Left lung (tissue), 10 donors: ENCODE data around the gene OXNAD1. TPM values are rescaled to one million over a fixed set of nuclear protein-coding genes. Genes with fewer than 3 reads are reported as not detected.

Experiments
- ATAC-seq: fragments of 200-7000 bp; cut with Tn5 transposase; one replicate; pipeline ENCODE4 v1.9.1; 2020; ENCODE audit warnings: moderate library complexity
- DNase-seq, 4 donors: peaks; one replicate each; pipeline ENCODE4 v3.0.0-alpha.2; 2013 to 2020
- H3K27ac ChIP-seq, 2 donors: fragments of 200-600 bp; sonication (generic) in 1 of 2; one replicate each; pipeline versions ENCODE4 v1.5.0 to v1.8.0; 2020 to 2021
- H3K27me3 ChIP-seq, 2 donors: fragments of 200-600 bp; sonication (generic) in 1 of 2; one replicate each; pipeline versions ENCODE4 v1.5.0 to v1.8.0; 2020 to 2021
- H3K36me3 ChIP-seq, 2 donors: fragments of 200-600 bp; sonication (generic) in 1 of 2; one replicate each; pipeline versions ENCODE4 v1.5.0 to v1.8.0; 2020 to 2021
- H3K4me1 ChIP-seq, 2 donors: fragments of 200-600 bp; one replicate each; pipeline ENCODE4 v1.8.0; 2021
- H3K4me3 ChIP-seq, 2 donors: fragments of 200-600 bp; sonication (generic) in 1 of 2; one replicate each; pipeline versions ENCODE4 v1.5.0 to v1.8.0; 2020 to 2021; ENCODE audit warnings: mild to moderate bottlenecking in 1 of 2
- H3K9me3 ChIP-seq, 2 donors: fragments of 200-600 bp; sonication (generic) in 1 of 2; one replicate each; pipeline versions ENCODE4 v1.5.0 to v1.8.0; 2020 to 2021
- intact Hi-C, 2 donors: fragments of 100-400 bp; cut with DNase I; formaldehyde crosslinking; loops; one replicate each; pipeline versions ENCODE4 v1.11.2 to v1.14.2; 2022
- polyA plus RNA-seq, 6 donors: library from polyadenylated mRNA; unstranded; fragments of 120-200 nt; gene quantifications; one replicate each; pipeline ENCODE4 v1.2.1, GENCODE V29; 2013; ENCODE audit not compliant: insufficient read length in 6 of 6
- total RNA-seq, 2 donors: library from RNA; stranded (reverse); fragmentation: NEBNext Ultra II Directional; extraction: Animal tissue kit (Norgen Biotek cat#: 25700); gene quantifications; one replicate each; pipeline ENCODE4 v1.2.1, GENCODE V29; 2021
- TF ChIP-seq, protein P1 (sequence below), 2 donors: fragments of 200-600 bp; sonication (generic) in 1 of 2; IDR thresholded peaks; one replicate each; pipeline versions ENCODE4 v1.5.0 to v1.8.0; 2021; ENCODE audit warnings: antibody characterized with exemption in 2 of 2
- donor health status: DM: no; HTN: yes; CAD: no.
- donor health status: DM: no; HTN: no; CAD: no.

OXNAD1 gene
- total and polyA plus RNA-seq, 8 donors, result 8.4 to 14.3 (median 11.9) TPM

- TF ChIP-seq, protein P1, sequence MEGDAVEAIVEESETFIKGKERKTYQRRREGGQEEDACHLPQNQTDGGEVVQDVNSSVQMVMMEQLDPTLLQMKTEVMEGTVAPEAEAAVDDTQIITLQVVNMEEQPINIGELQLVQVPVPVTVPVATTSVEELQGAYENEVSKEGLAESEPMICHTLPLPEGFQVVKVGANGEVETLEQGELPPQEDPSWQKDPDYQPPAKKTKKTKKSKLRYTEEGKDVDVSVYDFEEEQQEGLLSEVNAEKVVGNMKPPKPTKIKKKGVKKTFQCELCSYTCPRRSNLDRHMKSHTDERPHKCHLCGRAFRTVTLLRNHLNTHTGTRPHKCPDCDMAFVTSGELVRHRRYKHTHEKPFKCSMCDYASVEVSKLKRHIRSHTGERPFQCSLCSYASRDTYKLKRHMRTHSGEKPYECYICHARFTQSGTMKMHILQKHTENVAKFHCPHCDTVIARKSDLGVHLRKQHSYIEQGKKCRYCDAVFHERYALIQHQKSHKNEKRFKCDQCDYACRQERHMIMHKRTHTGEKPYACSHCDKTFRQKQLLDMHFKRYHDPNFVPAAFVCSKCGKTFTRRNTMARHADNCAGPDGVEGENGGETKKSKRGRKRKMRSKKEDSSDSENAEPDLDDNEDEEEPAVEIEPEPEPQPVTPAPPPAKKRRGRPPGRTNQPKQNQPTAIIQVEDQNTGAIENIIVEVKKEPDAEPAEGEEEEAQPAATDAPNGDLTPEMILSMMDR (IDR thresholded peaks at IDR 0.05), result no peak
- Histone ChIP-seq H3K4me3 (no peak overlapping the region), H3K36me3 (peaks cover 0 to 28% of the 10 kb centered on the region in 2 donors), H3K27ac (no peak overlapping the region), H3K27me3 (no peaks in the 10 kb centered on the region), H3K9me3 (no peaks in the 10 kb centered on the region), H3K4me1 (no peaks in the 10 kb centered on the region)
- ATAC-seq, result no peak
- intact Hi-C loops, result no loop called here
- no peak for DNase-seq
These were observed 15.7 kb downstream of the OXNAD1 start for GRCh38 chr3:16280671-16281070.

DNA sequence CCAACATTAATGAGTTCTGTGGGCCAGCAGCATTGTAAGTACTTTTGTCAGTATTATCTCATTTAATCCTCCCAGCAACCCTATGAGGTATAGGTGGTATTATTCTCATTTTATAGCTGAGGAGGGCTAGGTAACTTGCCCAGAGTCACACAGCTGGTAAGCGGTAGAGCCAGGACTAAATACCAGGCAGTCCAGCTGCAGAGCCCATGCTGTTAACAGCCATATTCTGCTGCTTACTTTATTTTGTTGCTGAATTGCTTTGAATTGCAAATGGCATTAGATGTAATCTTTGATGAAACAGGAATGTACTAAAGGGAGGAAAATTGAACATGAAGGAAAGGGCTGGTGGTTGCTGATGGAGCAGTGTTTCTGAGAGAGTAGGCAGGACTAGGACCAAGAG is 19.6 kb downstream of the OXNAD1 start:
- Histone ChIP-seq H3K4me1 (peaks cover 0 to 18% of the 10 kb centered on the region in 2 donors), H3K27ac (no peak overlapping the region), H3K36me3 (peaks cover 0 to 21% of the 10 kb centered on the region in 2 donors), H3K4me3 (no peak overlapping the region), H3K27me3 (no peaks in the 10 kb centered on the region), H3K9me3 (no peaks in the 10 kb centered on the region)
- no peak for DNase-seq
- no peak for ATAC-seq
- intact Hi-C loops, result loop anchor here in 1 of 2 donors (5.0 kb wide), 1 partner anchor 268 kb away; no protein-coding TSS in a partner anchor
- TF ChIP-seq, protein P1 (IDR thresholded peaks at IDR 0.05), result no peak

DNA sequence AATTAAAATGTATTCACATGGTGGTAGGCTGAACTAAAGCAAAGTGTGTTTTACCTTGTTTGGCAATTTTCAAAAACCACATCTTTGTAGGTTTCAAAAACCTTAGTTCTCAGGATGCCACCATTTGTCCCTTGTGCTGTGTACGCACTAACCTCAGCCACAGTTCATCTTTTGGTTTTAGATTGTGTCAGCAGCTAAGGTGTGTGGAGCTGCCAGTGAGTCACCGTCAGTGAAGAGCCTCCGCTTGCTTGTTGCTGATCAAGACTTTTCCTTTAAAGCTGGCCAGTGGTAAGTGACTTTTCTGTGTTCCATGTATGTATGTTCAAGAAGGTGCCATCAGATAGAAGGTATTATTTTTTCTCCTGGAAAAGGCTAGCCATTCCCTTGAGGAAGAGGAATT is 21.1 kb downstream of the OXNAD1 start:
- ATAC-seq (peak; percentile 7), DNase-seq (no peak)
- Histone ChIP-seq H3K4me1 (peaks cover 7 to 28% of the 10 kb centered on the region in 2 donors), H3K27me3 (no peaks in the 10 kb centered on the region), H3K9me3 (no peaks in the 10 kb centered on the region), H3K27ac (peak overlapping the region in 1 of 2 donors; percentile 42), H3K4me3 (peak overlapping the region in 1 of 2 donors; percentile 10), H3K36me3 (peaks cover 0 to 21% of the 10 kb centered on the region in 2 donors)
- TF ChIP-seq, protein P1 (IDR thresholded peaks at IDR 0.05), result no peak
- intact Hi-C loops, result loop anchor here in 1 of 2 donors (5.0 kb wide), 1 partner anchor 266 kb away; no protein-coding TSS in a partner anchor

- TF ChIP-seq, protein P1 (IDR thresholded peaks at IDR 0.05), result no peak
- Histone ChIP-seq H3K9me3 (no peaks in the 10 kb centered on the region), H3K27ac (peak overlapping the region in 1 of 2 donors; percentile 42), H3K4me1 (peaks cover 7 to 34% of the 10 kb centered on the region in 2 donors), H3K27me3 (no peaks in the 10 kb centered on the region), H3K36me3 (peaks cover 0 to 21% of the 10 kb centered on the region in 2 donors), H3K4me3 (peak overlapping the region in 1 of 2 donors; percentile 10)
- DNase-seq, result no peak
- no peak for ATAC-seq
- intact Hi-C loops, result loop anchor here in 1 of 2 donors (5.0 kb wide), 1 partner anchor 265 kb away; no protein-coding TSS in a partner anchor
These were observed 21.9 kb downstream of the OXNAD1 start for GRCh38 chr3:16286751-16287543.

DNA sequence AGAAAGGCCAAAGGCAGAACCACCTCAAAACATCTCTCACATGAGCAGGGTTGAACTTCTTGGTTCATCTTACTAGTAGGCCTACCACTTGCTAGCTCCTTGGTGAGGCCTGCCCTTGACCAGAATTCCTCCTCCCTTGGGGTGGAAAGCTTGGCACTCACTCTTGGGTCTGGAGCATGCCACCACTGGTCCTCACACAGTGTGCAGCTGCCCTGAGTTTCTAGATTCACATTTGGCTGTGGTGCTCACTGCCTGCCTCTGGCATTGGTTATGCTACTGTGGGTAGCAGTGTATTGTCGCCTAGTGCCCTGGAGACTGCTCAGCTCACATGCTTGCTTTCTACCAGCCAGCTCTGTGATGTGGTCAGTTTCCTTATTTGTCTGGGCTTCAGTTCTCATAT is 23.7 kb downstream of the OXNAD1 start:
- H3K27me3 ChIP-seq, result no peaks in the 10 kb centered on the region
- peaks cover 7 to 34% of the 10 kb centered on the region in 2 donors for H3K4me1 ChIP-seq
- peaks cover 0 to 4% of the 10 kb centered on the region in 2 donors for H3K9me3 ChIP-seq
- TF ChIP-seq, protein P1 (IDR thresholded peaks at IDR 0.05), result no peak
- peaks cover 0 to 9% of the 10 kb centered on the region in 2 donors for H3K36me3 ChIP-seq
- ATAC-seq (no peak), DNase-seq (no peak)
- H3K27ac ChIP-seq, result no peak overlapping the region
- intact Hi-C loops, result loop anchor here in 1 of 2 donors (5.0 kb wide), 1 partner anchor 264 kb away; no protein-coding TSS in a partner anchor
- H3K4me3 ChIP-seq, result peak overlapping the region in 1 of 2 donors; percentile 10
